Endothelial cell of umbilical vein (primary cell): ENCODE results near the gene WDR74. TPM values are rescaled to one million over a fixed set of nuclear protein-coding genes. Genes with fewer than 3 reads are reported as not detected.

Source experiments
- BruUV-seq: library from RNA; stranded (reverse); fragments of 400-500 nt; replicated peaks from 2 replicates; lab custom pipeline; 2021; lab: Mats Ljungman, UMichigan
- CTCF ChIA-PET: fragments of 300-600, 350-600 bp; sonication (Branson Sonifier 250); formaldehyde crosslinking; loops from one replicate; lab custom pipeline; 2021; ENCODE audit warnings: antibody characterized with exemption, inconsistent platforms; lab: Charles Lee
- POLR2A ChIA-PET: fragments of 300-600, 350-600 bp; sonication (Branson Sonifier 250); formaldehyde crosslinking; loops from one replicate; lab custom pipeline; 2021; ENCODE audit warnings: antibody characterized with exemption, inconsistent platforms; lab: Charles Lee
- DNase-seq: peaks from one replicate; pipeline ENCODE4 v3.0.0-alpha.2; 2011; ENCODE audit warnings: low read depth, low spot score
- FAIRE-seq: peaks from 2 replicates; lab custom pipeline; 2011; peaks lifted over from hg19 to GRCh38; lab: Jason Lieb, UNC
- H2AFZ ChIP-seq: 2 replicates; pipeline ENCODE4 v1.6.0; 2012; ENCODE audit warnings: low read depth, low read length, control low read depth, inconsistent platforms
- H3K27ac ChIP-seq: 2 replicates; pipeline ENCODE4 v1.5.1; 2011; ENCODE audit warnings: low read depth, mild to moderate bottlenecking, control low read depth, low read length, moderate library complexity; ENCODE audit not compliant: insufficient read depth
- H3K27me3 ChIP-seq, 2 experiments: 2 replicates each; pipeline versions ENCODE4 v1.6.0 to v1.6.1; 2011; ENCODE audit warnings: low read length in 2 of 2, mixed read lengths in 1 of 2; ENCODE audit not compliant: control insufficient read depth in 2 of 2, insufficient read depth in 2 of 2
- H3K36me3 ChIP-seq, 2 experiments: 2 replicates in 1 of 2; 3 replicates in 1 of 2; pipeline ENCODE4 v1.5.1; 2011; ENCODE audit warnings: low read length in 2 of 2, mild to moderate bottlenecking in 1 of 2, moderate library complexity in 1 of 2; ENCODE audit not compliant: control insufficient read depth in 2 of 2, insufficient read depth in 2 of 2; ENCODE audit errors: extremely low read depth in 1 of 2
- H3K4me1 ChIP-seq: 3 replicates; pipeline ENCODE4 v1.5.1; 2011; ENCODE audit warnings: mild to moderate bottlenecking, low read length; ENCODE audit not compliant: control insufficient read depth, insufficient read depth; ENCODE audit errors: extremely low read depth
- H3K4me2 ChIP-seq: 2 replicates; pipeline ENCODE4 v1.6.1; 2011; ENCODE audit warnings: low read length, control low read depth, mixed read lengths; ENCODE audit not compliant: insufficient read depth
- H3K4me3 ChIP-seq, 3 experiments: fragments of 200-600 bp in 1 of 3; sonication (generic), shearing (Covaris generic) in 1 of 3; replicated peaks in 1 of 3; 2 replicates each; pipeline ENCODE4 v1.5.1; 2011 to 2016; ENCODE audit warnings: control low read depth in 3 of 3, low read length in 3 of 3, mild to moderate bottlenecking in 2 of 3, inconsistent platforms in 1 of 3, low read depth in 1 of 3, moderate library complexity in 1 of 3; ENCODE audit not compliant: insufficient read depth in 1 of 3
- H3K79me2 ChIP-seq: 2 replicates; pipeline ENCODE4 v1.6.0; 2012; ENCODE audit warnings: low read length, inconsistent platforms; ENCODE audit not compliant: control insufficient read depth, insufficient read depth
- H3K9ac ChIP-seq: replicated peaks from 2 replicates; pipeline ENCODE3; 2011; ENCODE audit warnings: low read length, control low read depth; ENCODE audit not compliant: insufficient read depth; ENCODE audit errors: extremely low read depth
- H3K9me1 ChIP-seq: replicated peaks from 3 replicates; pipeline ENCODE4 v1.6.0; 2011; ENCODE audit warnings: mild to moderate bottlenecking, low read length; ENCODE audit not compliant: control insufficient read depth, insufficient read depth; ENCODE audit errors: extremely low read depth
- H3K9me3 ChIP-seq: replicated peaks from 2 replicates; pipeline ENCODE4 v1.5.1; 2012; ENCODE audit warnings: low read length, inconsistent platforms; ENCODE audit not compliant: control insufficient read depth, insufficient read depth
- H4K20me1 ChIP-seq: replicated peaks from 2 replicates; pipeline ENCODE3; 2011; ENCODE audit warnings: mild to moderate bottlenecking, low read length; ENCODE audit not compliant: control insufficient read depth, insufficient read depth; ENCODE audit errors: extremely low read depth
- CTCF ChIP-seq, 2 donors: IDR thresholded peaks; 1 replicate in 1 of 2; 2 replicates in 1 of 2; pipeline ENCODE4 v1.5.1; 2011; ENCODE audit warnings: low read length in 2 of 2, mild to moderate bottlenecking in 2 of 2, moderate library complexity in 2 of 2, control low read depth in 1 of 2, inconsistent platforms in 1 of 2, low read depth in 1 of 2; ENCODE audit not compliant: insufficient read depth in 1 of 2; ENCODE audit errors: extremely low read depth in 1 of 2
- EZH2 ChIP-seq: IDR thresholded peaks from 2 replicates; pipeline ENCODE4 v1.6.1; 2012; ENCODE audit warnings: borderline replicate concordance, low read depth, mild to moderate bottlenecking, moderate library complexity, low read length, inconsistent platforms; ENCODE audit not compliant: severe bottlenecking
- FOS ChIP-seq: IDR thresholded peaks from 2 replicates; pipeline ENCODE4 v1.6.1; 2011; ENCODE audit warnings: mild to moderate bottlenecking, low read length, moderate library complexity, borderline replicate concordance; ENCODE audit not compliant: insufficient read depth
- GATA2 ChIP-seq: IDR thresholded peaks from 2 replicates; pipeline ENCODE4 v1.7.0; 2011; ENCODE audit warnings: low read depth, mild to moderate bottlenecking, moderate library complexity, mixed read lengths, low read length; ENCODE audit not compliant: insufficient read length, insufficient read depth
- JUN ChIP-seq: IDR thresholded peaks from 2 replicates; pipeline ENCODE4 v1.6.1; 2011; ENCODE audit warnings: borderline replicate concordance, low read depth; ENCODE audit not compliant: insufficient read length, insufficient read depth
- MAX ChIP-seq: IDR thresholded peaks from 2 replicates; pipeline ENCODE4 v1.6.1; 2011; ENCODE audit not compliant: insufficient read depth, insufficient read length
- MYC ChIP-seq: IDR thresholded peaks from one replicate; pipeline ENCODE4 v1.6.1; 2011; ENCODE audit warnings: mild to moderate bottlenecking, low read depth, low read length
- POLR2A ChIP-seq: IDR thresholded peaks from 2 replicates; pipeline ENCODE4 v1.6.1; 2012; ENCODE audit warnings: low read depth, mild to moderate bottlenecking, control low read depth, low read length
- POLR2AphosphoS5 ChIP-seq: IDR thresholded peaks from 2 replicates; pipeline ENCODE4 v1.6.1; 2012; ENCODE audit warnings: low read depth, mild to moderate bottlenecking, control low read depth, low read length, moderate library complexity; ENCODE audit not compliant: insufficient read depth
- dilution Hi-C: fragments of 300-500 bp; cut with MboI; formaldehyde crosslinking; loops from one replicate; pipeline ENCODE4 v1.15.0; 2019; ENCODE audit warnings: low sequenced_read_pairs; ENCODE audit not compliant: extremely low pct_ligation_motif_present
- intact Hi-C: fragments of 100-400 bp; cut with micrococcal nuclease; formaldehyde crosslinking; loops from one replicate; pipeline ENCODE4 v1.10.0; 2022
- polyA plus RNA-seq, 4 experiments: library from polyadenylated mRNA; depleted of rRNA in 3 of 4; stranded (reverse) in 3 of 4; unstranded in 1 of 4; fragments of >200 nt; gene quantifications; 2 replicates each; pipeline versions ENCODE4 v1.2.1 to v1.2.3, GENCODE V29; 2011 to 2012; ENCODE audit warnings: missing spikeins in 1 of 4
- total RNA-seq: library from RNA; stranded (reverse); gene quantifications from 2 replicates; pipeline ENCODE4 v1.2.3, GENCODE V29; 2021

WDR74 gene
- total and polyA plus RNA-seq, 2 donors (not counting 3 experiments of a cell fraction or from before 2014, with no cell fraction given), result 44.7 to 51.7 TPM

DNA sequence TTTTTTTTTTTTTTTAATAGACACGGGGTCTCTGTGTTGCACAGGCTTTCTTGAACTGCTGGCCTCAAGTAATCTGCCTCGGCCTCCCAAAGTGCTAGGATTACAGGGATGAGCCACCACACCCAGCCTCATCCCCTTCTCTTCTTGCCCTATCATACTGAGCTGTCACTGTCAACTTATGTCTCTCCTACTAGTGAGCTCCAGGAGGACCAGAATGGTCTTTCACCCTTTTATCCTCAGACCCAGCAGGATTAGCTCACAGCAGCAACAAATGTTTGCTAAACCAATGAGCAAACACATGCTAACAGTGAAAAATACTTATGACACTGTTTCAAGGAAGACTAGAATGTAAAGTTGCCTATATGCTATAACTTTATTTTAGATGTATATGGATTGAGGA lies 27.7 kb downstream of the WDR74 start:
- H3K4me3 ChIP-seq, result no peak overlapping the region
- BruUV-seq, result no TSS peak
- H2AFZ ChIP-seq, result no peak overlapping the region
- H3K9me3 ChIP-seq, result no peaks in the 10 kb centered on the region
- no peak for FAIRE-seq
- ChIA-PET CTCF (interaction anchor here (1.2 to 1.3 kb wide), 3 partner anchors 11 to 25 kb away, joined by 3 to 5 read pairs (median 3); no protein-coding TSS in a partner anchor), POLR2A (no interaction called here)
- dilution Hi-C loops (no loop called here), intact Hi-C loops (no loop called here)
- H3K27ac ChIP-seq, result no peak overlapping the region
- H4K20me1 ChIP-seq, result no peaks in the 10 kb centered on the region
- no peak for TF ChIP-seq JUN
- TF ChIP-seq MYC, result no peak
- no peak for TF ChIP-seq MAX
- TF ChIP-seq GATA2, result no peak
- TF ChIP-seq CTCF (IDR thresholded peaks at IDR 0.05; ENCODE audit: extremely low read depth in 1 of 2, insufficient read depth in 1 of 2, low read depth in 1 of 2, low read length in 2 of 2), result no peak
- no peak for TF ChIP-seq FOS
- TF ChIP-seq POLR2AphosphoS5, result no peak
- TF ChIP-seq POLR2A, result no peak
- TF ChIP-seq EZH2, result no peak
- H3K36me3 ChIP-seq, result peaks cover under 1 to 6% of the 10 kb centered on the region in 2 experiments
- H3K4me1 ChIP-seq, result peaks cover 7% of the 10 kb centered on the region
- no peaks in the 10 kb centered on the region for H3K9me1 ChIP-seq
- DNase-seq, result no peak
- H3K27me3 ChIP-seq, result no peaks in the 10 kb centered on the region
- no peak overlapping the region for H3K4me2 ChIP-seq
- no peaks in the 10 kb centered on the region for H3K79me2 ChIP-seq
- no peak overlapping the region for H3K9ac ChIP-seq
